HG02884 (cell line): ENCODE data around the gene USP48.

Experiments
- ATAC-seq: cut with Tn5 transposase; IDR thresholded peaks from one replicate; pipeline ENCODE4 v1.9.1; 2021; ENCODE audit warnings: mild to moderate bottlenecking, moderate library complexity; ENCODE audit not compliant: unreplicated experiment

Gene USP48

DNA sequence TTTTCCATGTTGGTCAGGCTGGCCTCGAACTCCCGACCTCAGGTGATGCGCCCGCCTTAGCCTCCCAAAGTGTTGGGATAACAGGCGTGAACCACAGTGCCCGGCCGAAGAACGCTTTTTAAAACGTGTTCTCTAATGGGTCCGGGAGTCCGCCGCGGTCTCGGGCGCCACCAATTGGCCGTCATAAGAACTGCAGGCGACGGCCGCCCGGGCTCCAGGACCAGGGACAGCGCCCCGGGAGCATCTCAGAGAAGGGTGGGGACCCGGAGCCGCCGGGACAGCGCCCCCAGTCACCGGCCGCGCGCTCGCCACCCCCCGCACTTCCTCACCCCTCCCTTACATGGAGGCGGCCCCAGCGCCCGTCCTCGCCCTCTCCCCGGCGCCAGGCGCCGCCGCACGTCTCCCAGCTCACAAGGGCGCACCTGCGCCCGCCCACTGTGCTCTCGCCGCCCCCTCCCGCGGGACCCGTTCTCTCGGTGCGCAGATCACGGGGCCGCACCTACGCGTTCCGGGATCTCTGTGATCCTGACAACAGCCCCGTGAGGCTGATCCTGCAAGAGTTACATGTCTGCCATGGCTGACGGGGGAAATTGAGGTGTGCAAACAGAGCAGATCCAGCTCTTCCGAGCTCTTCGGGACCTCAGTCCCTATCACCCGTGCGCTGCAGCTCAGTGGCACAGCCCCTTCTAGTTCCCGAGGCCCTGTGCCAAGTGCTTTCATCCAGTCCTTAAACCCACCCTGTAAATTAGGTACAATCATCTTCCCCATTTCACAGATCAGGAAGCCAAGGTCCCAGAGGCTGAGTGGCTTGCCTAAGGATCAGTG, 123.6 kb downstream of the USP48 start:
- ATAC-seq, result no peak

DNA sequence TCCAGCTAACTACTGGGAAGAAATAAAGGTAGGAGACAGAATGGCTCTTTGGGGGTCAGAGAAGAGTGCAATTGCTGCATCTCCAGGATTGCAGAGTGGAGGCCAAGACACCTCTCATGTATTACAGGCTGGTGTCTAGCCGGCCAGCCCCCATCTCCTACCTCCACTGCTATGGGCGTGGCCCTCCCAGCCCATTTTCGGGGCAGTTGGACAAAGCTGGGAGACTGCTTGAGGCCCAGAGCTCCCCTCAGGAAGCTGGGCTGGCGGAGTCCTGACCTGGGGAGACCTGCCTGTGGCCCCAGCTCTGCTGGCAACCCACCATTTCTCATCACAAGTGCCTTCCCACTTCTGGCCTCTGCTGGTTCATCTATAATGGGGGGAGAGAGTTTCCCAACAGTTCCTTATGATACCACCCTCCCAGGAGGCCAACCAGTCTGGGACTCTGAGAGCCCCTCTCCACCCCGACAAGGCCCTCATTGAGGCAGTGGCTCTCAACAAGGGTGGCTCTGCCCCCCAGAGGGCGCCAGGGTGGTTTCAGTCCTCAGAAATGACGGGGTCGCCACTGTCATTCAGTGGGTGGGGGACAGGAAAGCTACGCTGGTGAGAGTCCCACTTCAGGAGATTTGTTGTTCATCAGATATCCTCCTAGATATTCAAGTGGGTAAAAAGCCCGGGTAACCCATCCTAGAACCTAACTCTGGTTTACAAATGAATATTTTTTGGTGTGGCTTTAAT, 125.3 kb downstream of the USP48 start:
- no peak for ATAC-seq

DNA sequence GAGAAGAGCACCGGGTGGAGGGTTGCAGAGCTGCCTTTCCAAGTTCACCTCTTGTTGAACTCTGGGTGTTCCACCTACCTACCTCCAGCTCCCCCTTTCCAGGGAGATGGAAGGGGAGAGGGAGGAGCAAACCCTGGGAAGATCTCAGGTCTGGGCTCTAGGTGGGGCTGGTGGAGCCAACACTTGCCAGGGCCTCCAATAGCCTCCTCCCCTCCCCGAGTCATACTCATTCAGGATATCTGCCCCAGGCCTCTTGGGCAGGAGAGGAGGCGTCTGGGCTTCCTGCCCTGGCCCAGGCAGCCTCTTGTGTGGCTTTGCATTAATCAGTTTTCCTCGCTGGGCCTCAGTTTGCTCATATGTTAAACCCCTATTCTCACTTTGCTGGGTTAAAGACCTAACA, 127.2 kb downstream of the USP48 start:
- ATAC-seq, result no peak

DNA sequence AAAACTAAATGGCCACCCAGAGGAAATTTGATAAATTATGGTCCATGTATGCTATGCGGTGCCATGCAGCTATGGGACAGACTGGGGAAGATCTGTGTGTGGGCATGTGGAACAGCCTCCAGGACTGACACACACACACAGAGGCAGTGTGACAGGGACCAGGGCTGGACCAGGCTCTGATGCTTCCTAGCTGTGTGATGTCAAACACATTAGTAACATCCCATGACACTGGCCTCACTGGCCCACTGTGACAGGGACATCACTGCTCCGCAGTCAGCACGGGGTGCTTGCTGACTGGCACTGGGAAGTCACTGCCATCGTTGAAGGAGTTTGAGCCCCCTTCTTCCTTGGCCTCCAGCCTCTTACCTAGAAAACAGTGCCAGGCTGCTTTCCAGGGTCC, 127.7 kb downstream of the USP48 start:
- no peak for ATAC-seq

DNA sequence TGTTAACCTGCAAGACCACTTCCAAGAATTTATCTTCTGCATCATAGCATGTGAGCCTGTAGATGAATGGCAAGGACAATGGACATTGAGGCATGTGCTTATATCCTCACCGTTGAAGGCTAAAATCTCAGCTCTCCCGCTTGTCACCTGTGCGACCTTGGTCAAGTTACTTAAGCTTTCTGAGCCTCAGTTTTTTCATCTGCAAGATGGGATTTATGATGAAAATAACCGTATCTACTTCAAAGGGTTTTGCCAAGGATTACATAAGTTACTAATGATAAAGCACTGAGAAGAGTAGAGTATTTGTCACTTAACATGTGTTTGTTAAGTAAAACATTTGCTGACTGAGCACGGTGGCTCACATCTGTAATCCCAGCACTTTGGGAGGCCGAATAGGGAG, 128.7 kb downstream of the USP48 start:
- no peak for ATAC-seq

DNA sequence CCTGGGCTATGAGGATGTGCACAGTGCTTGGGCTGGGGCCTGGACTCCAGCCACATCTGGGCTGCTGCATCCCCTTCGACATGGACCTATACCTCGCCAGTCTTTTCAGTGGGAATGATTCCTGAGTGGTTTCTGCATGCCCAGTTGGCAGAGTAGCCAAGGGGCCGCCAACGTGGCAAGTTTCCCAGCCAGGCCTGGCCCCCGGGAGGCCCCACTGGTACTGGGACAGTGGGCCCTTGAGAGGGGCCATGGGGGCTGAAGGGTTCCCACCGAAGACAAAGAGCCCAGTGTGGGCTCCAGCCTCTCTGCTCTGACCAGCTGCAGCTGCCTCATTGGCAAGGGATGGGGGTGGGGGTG, 129.2 kb downstream of the USP48 start:
- no peak for ATAC-seq

DNA sequence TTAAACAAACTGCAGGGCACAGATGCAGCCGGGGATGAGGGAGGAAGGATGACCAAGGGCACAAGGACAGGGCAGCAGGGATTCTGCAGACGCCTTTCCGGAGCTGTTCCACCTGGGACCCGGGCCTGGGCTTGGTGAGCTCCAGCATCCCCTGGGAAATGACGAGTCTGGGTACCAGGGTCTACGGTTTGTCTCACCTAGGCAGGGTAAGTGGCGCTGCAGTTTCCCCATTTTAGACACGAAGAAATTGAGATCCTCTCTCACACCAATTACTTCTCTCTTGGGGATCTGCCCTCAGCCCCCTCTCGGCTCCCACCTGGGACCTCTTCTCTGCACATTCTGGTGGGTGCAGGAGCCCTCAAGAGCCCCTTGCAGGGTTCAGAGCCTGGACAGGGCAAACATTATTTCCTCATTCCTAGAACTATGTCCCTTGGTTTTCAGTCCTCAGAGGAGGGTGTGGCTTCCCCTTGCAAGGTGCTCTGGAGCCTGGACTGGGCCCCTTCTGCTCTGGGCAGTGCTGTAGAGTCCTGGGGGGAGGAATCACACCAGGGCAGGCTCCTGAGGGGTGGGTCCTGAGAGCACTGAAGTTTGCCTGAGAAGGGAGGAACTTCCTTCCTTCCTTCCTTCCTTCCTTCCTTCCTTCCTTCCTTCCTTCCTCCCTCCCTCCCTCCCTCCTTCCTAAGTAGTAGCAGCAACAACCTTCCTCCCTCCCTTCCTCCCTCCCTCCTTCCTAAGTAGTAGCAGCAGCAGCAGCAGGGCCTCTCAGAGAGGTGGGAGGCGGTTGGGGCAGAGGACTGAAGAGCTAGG, 129.8 kb downstream of the USP48 start:
- no peak for ATAC-seq

DNA sequence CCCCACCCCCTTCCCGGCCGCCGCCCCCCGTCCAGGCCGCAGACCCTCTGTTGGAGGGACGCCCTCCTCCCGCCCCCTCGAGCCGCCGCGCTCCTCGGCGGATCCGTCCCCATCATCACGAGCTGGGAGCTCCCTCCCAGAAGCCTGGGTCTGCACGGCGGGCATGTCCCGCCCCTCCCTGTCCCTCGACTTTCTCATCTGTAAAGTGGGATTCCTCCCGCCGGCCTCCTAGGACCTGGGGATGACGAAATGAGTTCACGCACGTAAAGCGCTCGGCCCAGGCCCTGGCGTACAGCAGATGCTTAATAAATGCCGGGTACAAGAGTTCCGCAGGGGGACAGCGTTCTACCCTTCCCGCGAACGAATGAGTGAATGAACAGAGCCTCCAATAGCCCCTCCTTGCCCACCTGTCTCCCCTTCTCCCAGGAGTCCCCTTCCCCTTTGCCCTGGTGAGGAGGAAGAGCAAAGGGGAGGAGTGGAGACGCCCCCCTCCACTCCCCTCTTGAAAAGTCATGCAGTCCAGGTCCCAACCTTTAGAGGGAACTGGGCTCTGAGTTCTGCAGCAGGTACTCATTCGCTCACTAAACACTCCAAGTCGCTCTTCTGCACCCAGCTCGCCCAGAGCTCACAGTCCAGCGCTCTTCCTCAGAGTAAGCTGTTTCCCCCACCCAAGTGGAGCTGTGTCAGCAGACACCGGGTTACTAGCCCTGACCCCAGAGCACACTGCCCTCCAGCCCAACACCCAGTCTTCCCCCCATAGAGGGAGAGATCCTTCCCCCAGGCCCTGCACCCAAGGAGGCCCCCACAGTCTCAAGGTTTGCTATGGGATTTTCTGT, 130.6 kb downstream of the USP48 start:
- no peak for ATAC-seq

DNA sequence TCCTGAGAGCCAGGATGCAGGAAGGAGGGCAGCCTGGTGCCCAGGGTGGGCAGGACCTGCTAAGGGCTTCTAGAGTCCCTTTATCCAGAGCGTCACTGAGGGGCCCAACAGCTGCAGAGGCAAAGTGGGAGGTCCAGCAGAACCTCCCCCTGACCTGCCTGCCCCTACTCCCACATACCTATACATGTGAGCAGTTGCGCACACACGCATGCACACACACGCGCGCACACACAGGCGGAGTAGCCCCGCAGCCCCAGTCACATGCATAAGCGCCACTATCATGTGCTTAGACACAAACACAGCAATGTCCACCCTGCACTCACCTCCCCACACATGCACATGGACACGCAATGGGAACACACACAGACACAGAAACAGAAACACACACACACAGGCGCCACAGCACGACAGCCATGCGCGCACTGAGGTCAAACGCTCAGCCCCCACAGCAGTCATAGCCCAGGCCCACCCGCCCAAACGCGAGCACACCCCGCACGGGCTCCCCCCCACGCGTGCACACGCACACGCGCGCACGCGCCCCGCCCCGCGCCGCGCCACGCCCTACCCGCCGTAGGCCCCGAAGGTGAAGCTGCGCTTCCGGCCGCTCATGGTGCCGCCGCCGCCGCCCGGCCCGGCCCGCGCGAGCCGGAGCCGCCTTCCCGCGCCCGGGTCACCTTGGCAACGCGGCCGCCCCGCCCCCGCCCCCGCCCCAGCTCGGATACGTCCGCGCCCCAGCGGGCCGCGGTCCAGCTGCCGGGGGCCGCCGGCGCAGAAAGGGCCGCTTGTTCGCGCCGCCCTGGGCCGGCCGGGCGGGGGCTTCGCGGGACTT, 131.5 kb downstream of the USP48 start:
- no peak for ATAC-seq

DNA sequence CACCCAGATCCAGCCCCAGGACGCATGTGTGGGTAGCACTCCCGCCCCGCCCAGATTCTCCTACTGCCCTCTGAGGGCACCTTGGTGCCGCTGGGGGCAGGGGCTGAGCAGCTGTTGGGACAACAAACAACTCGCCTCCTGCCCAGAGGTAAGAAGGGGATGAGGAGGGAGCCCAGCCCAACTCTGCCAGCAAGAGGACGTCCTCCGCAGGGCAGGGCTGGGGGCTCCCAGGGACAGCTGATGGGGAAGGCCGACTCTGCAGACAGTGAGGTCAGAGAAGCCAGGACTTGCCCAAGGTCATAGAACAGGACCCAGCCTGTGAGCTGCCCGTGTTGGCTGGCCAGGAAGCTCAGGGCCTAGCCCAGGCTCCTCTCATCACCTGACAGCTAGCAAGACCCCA, 132.5 kb downstream of the USP48 start:
- no peak for ATAC-seq

DNA sequence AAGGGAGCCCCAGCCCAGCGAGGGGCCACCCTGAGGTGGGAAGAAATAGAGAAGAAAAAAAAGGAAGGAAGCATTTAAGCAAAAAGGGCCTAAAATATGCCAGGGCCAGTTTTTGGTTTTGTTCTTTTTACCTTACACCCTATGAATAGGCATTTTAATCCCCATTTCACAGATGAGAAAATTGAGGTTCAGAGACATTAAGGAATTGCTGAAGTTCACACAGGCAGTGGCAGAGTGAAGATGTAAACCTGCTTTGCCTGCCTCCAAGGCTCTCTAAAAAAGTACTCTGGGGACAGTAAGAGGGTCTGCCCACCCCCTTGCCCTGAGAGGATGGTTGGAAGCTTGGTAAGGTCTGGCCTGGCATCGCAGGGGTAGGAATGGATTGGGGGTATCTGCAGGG, 133.6 kb downstream of the USP48 start:
- no peak for ATAC-seq

DNA sequence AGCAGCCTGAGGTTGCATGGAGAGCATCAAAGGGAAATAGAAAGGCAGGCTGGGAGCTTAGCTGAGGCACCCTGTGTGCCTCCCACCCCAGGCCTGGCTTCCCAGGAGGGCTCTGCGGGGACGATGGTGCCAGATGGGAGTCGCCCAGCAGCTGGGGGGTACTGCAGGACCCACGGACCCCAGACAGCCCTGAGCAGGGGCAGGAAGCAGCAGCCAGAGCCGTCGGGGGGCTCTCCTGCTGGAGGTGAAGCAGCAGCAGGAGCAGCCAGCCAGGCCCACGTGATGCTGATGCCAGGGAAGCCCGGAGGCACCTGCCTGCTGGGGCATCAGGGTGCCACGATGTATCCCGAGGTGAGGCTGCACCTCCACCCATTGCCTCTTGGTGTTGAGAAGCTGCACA, 134.2 kb downstream of the USP48 start:
- ATAC-seq, result no peak

DNA sequence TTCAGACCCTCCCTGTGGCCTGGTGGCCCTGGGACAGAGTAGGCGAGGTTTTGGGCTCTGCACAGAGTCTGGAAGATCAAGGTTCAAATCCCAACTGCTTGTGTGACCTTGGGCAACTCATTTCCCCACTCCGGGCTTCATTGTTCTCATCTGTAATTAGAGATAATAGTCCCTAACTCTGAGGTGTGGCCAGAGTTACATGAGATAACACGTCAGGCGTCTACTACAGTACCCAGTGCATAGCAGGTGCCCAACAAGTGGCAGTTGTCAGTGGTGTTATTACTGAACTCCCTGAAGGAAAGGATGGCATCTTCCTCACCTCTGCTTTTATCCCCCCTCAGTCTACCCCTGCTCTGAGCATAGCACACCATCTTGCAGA, 134.6 kb downstream of the USP48 start:
- ATAC-seq, result no peak

DNA sequence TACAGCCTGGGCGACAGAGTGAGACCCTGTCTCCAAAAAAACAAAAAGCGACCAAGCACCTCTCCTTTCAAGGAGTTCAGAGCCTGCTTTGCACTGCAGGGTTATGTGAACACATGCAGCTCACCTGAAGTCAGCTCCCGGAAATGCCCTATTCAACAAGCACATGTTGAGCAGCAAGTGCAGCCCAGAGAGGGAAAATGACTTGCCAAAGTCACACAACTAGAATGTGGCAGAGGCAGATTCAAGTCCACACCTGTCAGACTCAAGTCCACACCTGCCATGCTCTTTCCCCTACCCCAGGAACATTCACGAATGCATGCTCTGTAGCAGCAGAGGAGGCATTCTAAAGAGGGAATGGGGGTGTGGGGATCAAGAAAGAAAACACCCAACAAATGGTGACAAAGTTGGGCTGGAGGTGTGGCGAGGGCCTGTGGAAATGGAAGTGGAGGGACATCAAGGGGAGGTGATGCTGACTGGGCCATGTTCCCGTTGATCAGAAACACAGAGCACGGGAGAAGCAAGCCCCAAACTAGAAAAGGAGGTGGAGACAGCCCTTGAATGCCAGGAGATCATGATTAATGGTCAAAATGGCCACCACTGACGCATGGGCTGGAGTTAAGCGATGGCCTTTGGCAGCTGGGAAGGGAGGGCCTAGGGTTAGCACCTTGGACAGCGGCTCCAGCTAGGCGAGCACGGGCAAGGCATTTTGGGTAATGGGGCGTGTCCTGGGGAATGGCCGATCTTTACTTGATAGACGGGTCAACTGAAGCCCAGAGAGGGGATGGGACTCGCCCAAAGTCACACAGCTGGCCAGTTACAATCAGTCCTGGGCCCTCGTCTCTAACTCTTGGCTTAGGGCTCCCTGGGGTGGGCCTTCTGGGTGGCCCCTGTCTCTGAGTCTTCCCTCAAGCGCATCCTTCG, 135.3 kb downstream of the USP48 start:
- no peak for ATAC-seq

DNA sequence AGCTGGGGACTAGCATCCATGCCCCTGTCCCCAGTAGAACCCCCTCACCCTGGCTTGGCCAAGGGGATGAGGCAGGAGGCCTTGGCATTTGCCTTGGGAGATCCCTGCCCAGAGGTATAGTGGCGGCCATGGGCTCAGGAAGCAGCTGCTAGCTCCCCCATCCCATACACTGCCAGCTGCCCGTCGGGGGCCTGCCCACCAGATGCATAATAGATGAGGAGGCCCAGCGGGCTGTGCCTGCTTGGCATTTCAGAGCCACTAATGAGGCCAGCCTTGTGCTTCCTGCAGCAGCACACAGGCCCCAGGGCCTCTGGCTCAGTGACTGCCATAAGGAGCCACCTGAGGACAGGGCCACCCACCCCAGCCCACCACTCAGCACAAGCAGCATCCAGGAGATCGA, 137.4 kb downstream of the USP48 start:
- no peak for ATAC-seq

DNA sequence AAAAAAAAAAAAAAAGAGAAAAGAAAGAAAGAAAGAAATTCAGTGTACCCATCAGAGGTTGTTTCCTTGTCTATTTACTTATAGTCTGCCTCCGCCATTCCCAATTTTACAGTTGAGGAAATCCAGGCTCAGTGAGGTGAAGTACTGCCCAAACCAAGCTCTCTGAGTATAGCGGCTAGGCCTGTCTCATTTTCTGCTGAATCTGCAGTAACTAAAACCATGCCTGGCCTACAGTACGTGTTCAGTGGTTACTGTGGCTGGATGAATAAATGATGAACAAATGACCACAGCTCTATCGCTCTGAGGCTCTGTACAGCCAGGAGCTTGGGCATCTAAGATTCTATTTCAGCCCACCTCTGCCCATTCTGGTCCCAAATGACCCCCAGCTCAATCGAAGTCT, 138.0 kb downstream of the USP48 start:
- no peak for ATAC-seq

DNA sequence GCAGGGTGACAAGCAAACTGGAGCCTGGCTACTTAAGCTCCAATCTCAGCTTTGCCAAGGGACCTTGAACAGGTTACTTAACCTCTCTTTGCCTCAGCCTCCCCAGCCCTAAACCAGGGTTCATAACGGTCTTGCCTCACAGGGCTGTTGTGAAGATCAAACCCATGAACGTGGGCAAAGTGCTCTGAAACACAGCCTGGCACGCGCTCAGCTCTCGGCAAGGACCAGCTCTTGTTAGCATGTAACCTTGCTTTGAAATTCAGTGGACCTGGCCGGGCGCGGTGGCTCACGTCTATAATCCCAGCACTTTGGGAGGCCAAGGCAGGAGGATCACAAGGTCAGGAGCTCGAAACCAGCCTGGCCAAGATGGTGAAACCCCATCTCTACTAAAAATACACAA, 138.6 kb downstream of the USP48 start:
- no peak for ATAC-seq

DNA sequence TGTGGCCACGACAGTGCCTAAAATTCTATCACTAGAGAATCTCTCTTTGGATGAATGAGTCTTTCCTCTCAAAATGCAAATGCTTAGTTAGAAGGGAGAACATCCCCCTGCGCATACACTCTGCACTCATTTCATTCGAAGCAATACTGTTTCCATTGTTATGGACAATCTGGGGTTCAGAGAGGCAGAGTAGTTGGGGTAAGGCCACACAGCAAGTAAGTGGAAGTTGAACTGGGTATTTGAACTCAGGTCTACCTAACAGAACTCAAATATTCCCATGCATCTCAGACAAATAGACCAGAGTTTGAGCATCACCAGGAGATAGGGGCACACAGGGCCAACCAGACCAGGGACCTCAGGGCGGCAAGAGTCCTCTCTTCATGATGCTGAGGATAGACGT, 139.3 kb downstream of the USP48 start:
- ATAC-seq, result no peak
